GM12878 (cell line): ENCODE results near the gene SLC47A2. TPM values are rescaled to one million over a fixed set of nuclear protein-coding genes. Genes with fewer than 3 reads are reported as not detected.

Source experiments
- ATAC-seq: fragments of 200-7000 bp; cut with Tn5 transposase; 3 replicates; pipeline ENCODE4 v1.9.1; 2020; ENCODE audit warnings: mild to moderate bottlenecking, moderate library complexity
- BruUV-seq: library from RNA; stranded (reverse); fragments of 400-500 nt; replicated peaks from 2 replicates; lab custom pipeline; 2021; lab: Mats Ljungman, UMichigan
- CTCF ChIA-PET: fragments of 300-600 bp; sonication (Branson Sonifier 250); formaldehyde crosslinking; extraction: SDS; loops from one replicate; lab custom pipeline; 2021; ENCODE audit warnings: inconsistent platforms; lab: Yijun Ruan, JAX
- POLR2A ChIA-PET: fragments of 350-600 bp; formaldehyde crosslinking; extraction: SDS; loops from one replicate; lab custom pipeline; 2021; ENCODE audit warnings: inconsistent platforms; lab: Charles Lee
- RAD21 ChIA-PET: fragments of 300-600 bp; sonication (Branson Sonifier 250); formaldehyde crosslinking; loops from one replicate; lab custom pipeline; 2023; ENCODE audit warnings: antibody characterized with exemption; ENCODE audit not compliant: unreplicated experiment; lab: Charles Lee
- SMC1A ChIA-PET: fragments of 300-600 bp; sonication (Branson Sonifier 250); formaldehyde crosslinking; loops from one replicate; lab custom pipeline; 2023; ENCODE audit not compliant: unreplicated experiment, uncharacterized antibody; lab: Charles Lee
- DNase-seq: peaks from one replicate; pipeline ENCODE4 v3.0.0-alpha.2; 2011; ENCODE audit warnings: low read depth, low spot score
- FAIRE-seq: peaks from 3 replicates; lab custom pipeline; 2011; peaks lifted over from hg19 to GRCh38; lab: Jason Lieb, UNC
- H2AFZ ChIP-seq: 2 replicates; pipeline ENCODE4 v1.6.0; 2011; ENCODE audit warnings: low read depth, low read length, control low read depth; ENCODE audit not compliant: control insufficient read depth
- H3K27ac ChIP-seq: 2 replicates; pipeline ENCODE4 v1.5.1; 2011; ENCODE audit warnings: control low read depth; ENCODE audit not compliant: control insufficient read depth, insufficient read depth
- H3K27me3 ChIP-seq, 2 experiments: replicated peaks in 1 of 2; 2 replicates each; pipeline versions ENCODE4 v1.6.0 to v1.6.1; 2011; ENCODE audit warnings: low read length in 1 of 2; ENCODE audit not compliant: control insufficient read depth in 2 of 2, insufficient read depth in 2 of 2
- H3K36me3 ChIP-seq, 2 experiments: 2 replicates each; pipeline ENCODE4 v1.5.1; 2011; ENCODE audit warnings: low read length in 1 of 2; ENCODE audit not compliant: control insufficient read depth in 2 of 2, insufficient read depth in 2 of 2
- H3K4me1 ChIP-seq: 2 replicates; pipeline ENCODE4 v1.6.1; 2011; ENCODE audit warnings: mild to moderate bottlenecking, low read length, moderate library complexity, mixed read lengths; ENCODE audit not compliant: control insufficient read depth, insufficient read depth
- H3K4me2 ChIP-seq: 2 replicates; pipeline ENCODE4 v1.6.0; 2011; ENCODE audit warnings: control low read depth; ENCODE audit not compliant: control insufficient read depth, insufficient read depth
- H3K4me3 ChIP-seq: fragments of 200-600 bp; sonication (generic); 2 replicates; pipeline ENCODE4 v1.5.1; 2016
- H3K79me2 ChIP-seq: 2 replicates; pipeline ENCODE4 v1.6.0; 2011; ENCODE audit warnings: low read length; ENCODE audit not compliant: control insufficient read depth, insufficient read depth
- H3K9ac ChIP-seq: 2 replicates; pipeline ENCODE4 v1.8.0; 2011; ENCODE audit warnings: low read length, control low read depth, mixed read lengths; ENCODE audit not compliant: control insufficient read depth, insufficient read depth
- H3K9me3 ChIP-seq: replicated peaks from 3 replicates; pipeline ENCODE4 v1.5.1; 2011; ENCODE audit warnings: mild to moderate bottlenecking, low read length; ENCODE audit not compliant: control insufficient read depth, insufficient read depth
- H4K20me1 ChIP-seq: 2 replicates; pipeline ENCODE4 v1.6.0; 2011; ENCODE audit not compliant: control insufficient read depth, insufficient read depth
- CEBPB ChIP-seq, 2 experiments: fragments of 150-350 bp in 1 of 2; IDR thresholded peaks; 2 replicates each; pipeline ENCODE4 v1.6.1; 2012 to 2014; ENCODE audit warnings: low read depth in 2 of 2, low read length in 2 of 2, borderline replicate concordance in 1 of 2, inconsistent platforms in 1 of 2
- CHD4 ChIP-seq: fragments of 200-600 bp; sonication (generic); IDR thresholded peaks from 2 replicates; pipeline ENCODE4 v1.6.1; 2016; ENCODE audit warnings: mild to moderate bottlenecking
- EZH2 ChIP-seq: IDR thresholded peaks from 2 replicates; pipeline ENCODE4 v1.6.1; 2012; ENCODE audit warnings: low read depth, mild to moderate bottlenecking, control low read depth, inconsistent platforms, low read length, borderline replicate concordance; ENCODE audit not compliant: control insufficient read depth
- FOXK2 ChIP-seq: fragments of 450-650 bp; IDR thresholded peaks from 2 replicates; pipeline ENCODE4 v1.6.1; 2017; ENCODE audit warnings: mild to moderate bottlenecking, moderate library complexity
- IRF4 ChIP-seq: IDR thresholded peaks from 2 replicates; pipeline ENCODE4 v1.6.1; 2011; ENCODE audit warnings: low read depth, low read length
- KLF5 ChIP-seq: fragments of 450-650 bp; IDR thresholded peaks from 2 replicates; pipeline ENCODE4 v1.6.1; 2014; ENCODE audit warnings: mild to moderate bottlenecking; ENCODE audit not compliant: partially characterized antibody
- MTA2 ChIP-seq: fragments of 450-650 bp; IDR thresholded peaks from 2 replicates; pipeline ENCODE4 v1.6.1; 2016; ENCODE audit warnings: low read depth, mild to moderate bottlenecking, moderate library complexity
- PML ChIP-seq: IDR thresholded peaks from 2 replicates; pipeline ENCODE4 v1.6.1; 2012; ENCODE audit warnings: low read length, inconsistent platforms
- RCOR1 ChIP-seq: conservative IDR thresholded peaks from 2 replicates; pipeline ENCODE4 v1.6.1; 2012; ENCODE audit warnings: low read depth, low read length, improper control_type of control experiment
- SMC3 ChIP-seq: IDR thresholded peaks from 2 replicates; pipeline ENCODE4 v1.6.1; 2011; ENCODE audit warnings: low read length, improper control_type of control experiment, borderline replicate concordance
- SUPT20H ChIP-seq: IDR thresholded peaks from 2 replicates; pipeline ENCODE4 v1.6.1; 2011; ENCODE audit warnings: low read depth, mild to moderate bottlenecking, low read length, moderate library complexity, borderline replicate concordance; ENCODE audit not compliant: control insufficient read depth
- TAF1 ChIP-seq: IDR thresholded peaks from 2 replicates; pipeline ENCODE4 v1.6.1; 2011; ENCODE audit warnings: mild to moderate bottlenecking, low read depth, low read length, borderline replicate concordance
- YY1 ChIP-seq: IDR thresholded peaks from 2 replicates; pipeline ENCODE4 v1.6.1; 2011; ENCODE audit warnings: low read depth, mild to moderate bottlenecking, low read length
- ZZZ3 ChIP-seq: IDR thresholded peaks from 2 replicates; pipeline ENCODE4 v1.6.1; 2011; ENCODE audit warnings: low read depth; ENCODE audit not compliant: control insufficient read depth, insufficient read length
- WGBS: methylation state at CpG from one replicate; pipeline ENCODE4 v1.1.6; 2016; ENCODE audit warnings: low lambda C conversion rate; ENCODE audit not compliant: insufficient replicate concordance, insufficient coverage; ENCODE audit errors: missing lambda C conversion rate; 5-methylcytosine and 5-hydroxymethylcytosine counted together
- in situ Hi-C: fragments of 300-500 bp; cut with MboI; formaldehyde crosslinking; loops from 9 replicates; pipeline ENCODE4 v1.14.3; 2018; ENCODE audit warnings: mixed read lengths
- intact Hi-C: fragments of 100-400 bp; cut with micrococcal nuclease; formaldehyde crosslinking; loops from one replicate; pipeline ENCODE4 v1.14.2; 2022; ENCODE audit not compliant: unreplicated experiment
- polyA plus RNA-seq, 11 experiments: library from polyadenylated mRNA; depleted of rRNA in 4 of 11; unstranded in 6 of 11; stranded (reverse) in 5 of 11; fragments of >200 nt; fragmentation: Nextera tagmentation in 4 of 11; fragmentation: Illumina TruSeq in 1 of 11; extraction: Ambion mirVana in 4 of 11; extraction: Trizol in 1 of 11; gene quantifications; 1 replicate in 1 of 11; 2 replicates in 10 of 11; pipeline versions ENCODE4 v1.2.1 to v1.2.3, GENCODE V29; 2011 to 2016; ENCODE audit warnings: inconsistent platforms in 2 of 11, missing spikeins in 2 of 11, low read depth in 1 of 11
- total RNA-seq, 4 experiments: library from RNA; depleted of rRNA in 3 of 4; stranded (reverse); fragments of >200 nt in 3 of 4; fragmentation: Illumina TruSeq in 1 of 4; extraction: Trizol in 1 of 4; gene quantifications; 2 replicates each; pipeline versions ENCODE4 v1.2.1 to v1.2.3, GENCODE V29; 2013 to 2021
- TF ChIP-seq, protein P1 (sequence below): fragments of 450-650 bp; IDR thresholded peaks from 2 replicates; pipeline ENCODE4 v1.6.1; 2018; ENCODE audit warnings: borderline replicate concordance, mild to moderate bottlenecking; ENCODE audit not compliant: partially characterized antibody
- TF ChIP-seq, protein P2 (sequence below): fragments of 450-650 bp; IDR thresholded peaks from 2 replicates; pipeline ENCODE4 v1.6.1; 2017; ENCODE audit warnings: mild to moderate bottlenecking, low read depth, inconsistent platforms; ENCODE audit not compliant: poor library complexity, severe bottlenecking
- TF ChIP-seq, protein P3 (sequence below): IDR thresholded peaks from 2 replicates; pipeline ENCODE4 v1.6.1; 2012; ENCODE audit warnings: low read depth, low read length, improper control_type of control experiment

SLC47A2 gene
- total and polyA plus RNA-seq, 10 of the 15 experiments (the other 5 are each of a cell fraction or from before 2014, with no cell fraction given) = not detected

DNA sequence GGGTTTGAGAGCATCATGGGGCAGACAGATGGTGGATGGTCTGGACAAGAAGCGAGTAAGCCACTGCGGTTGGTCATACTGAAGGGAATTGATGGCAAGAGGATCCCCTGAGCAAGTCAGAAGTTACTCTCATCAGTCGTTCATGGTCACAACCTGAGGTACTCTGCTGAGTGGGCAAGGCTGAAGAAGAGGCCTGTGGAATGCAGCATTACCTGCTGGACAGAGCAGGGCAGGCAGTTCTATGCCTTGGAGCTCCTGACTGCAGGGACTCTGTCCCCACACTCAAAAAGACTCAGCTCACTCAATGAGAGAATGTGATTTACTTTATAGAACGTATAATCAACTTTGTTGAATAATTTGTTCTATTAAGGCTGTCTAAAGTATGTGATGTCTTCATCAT, 39.5 kb downstream of the SLC47A2 start:
- ChIA-PET CTCF (interaction anchor here (1.3 kb wide), 1 partner anchor 68 kb away, joined by 3 read pairs; no protein-coding TSS in a partner anchor), POLR2A (no interaction called here), RAD21 (no interaction called here)
- intact Hi-C loops (no loop called here), in situ Hi-C loops (no loop called here)
- ATAC-seq (no peak), FAIRE-seq (no peak), DNase-seq (no peak)
- Histone ChIP-seq H3K9me3 (no peaks in the 10 kb centered on the region), H3K27me3 (no peaks in the 10 kb centered on the region), H3K4me3 (no peak overlapping the region), H3K4me2 (no peak overlapping the region), H3K36me3 (peaks cover 0 to 7% of the 10 kb centered on the region in 2 experiments; a peak in 2 of 4 replicates), H3K9ac (no peak overlapping the region), H3K27ac (no peak overlapping the region)
- BruUV-seq = no TSS peak
- 93% methylated on average over 4 of the region's 4 CpGs for WGBS
- no peak for TF ChIP-seq SUPT20H
- TF ChIP-seq KLF5 = no peak
- TF ChIP-seq, protein P1, sequence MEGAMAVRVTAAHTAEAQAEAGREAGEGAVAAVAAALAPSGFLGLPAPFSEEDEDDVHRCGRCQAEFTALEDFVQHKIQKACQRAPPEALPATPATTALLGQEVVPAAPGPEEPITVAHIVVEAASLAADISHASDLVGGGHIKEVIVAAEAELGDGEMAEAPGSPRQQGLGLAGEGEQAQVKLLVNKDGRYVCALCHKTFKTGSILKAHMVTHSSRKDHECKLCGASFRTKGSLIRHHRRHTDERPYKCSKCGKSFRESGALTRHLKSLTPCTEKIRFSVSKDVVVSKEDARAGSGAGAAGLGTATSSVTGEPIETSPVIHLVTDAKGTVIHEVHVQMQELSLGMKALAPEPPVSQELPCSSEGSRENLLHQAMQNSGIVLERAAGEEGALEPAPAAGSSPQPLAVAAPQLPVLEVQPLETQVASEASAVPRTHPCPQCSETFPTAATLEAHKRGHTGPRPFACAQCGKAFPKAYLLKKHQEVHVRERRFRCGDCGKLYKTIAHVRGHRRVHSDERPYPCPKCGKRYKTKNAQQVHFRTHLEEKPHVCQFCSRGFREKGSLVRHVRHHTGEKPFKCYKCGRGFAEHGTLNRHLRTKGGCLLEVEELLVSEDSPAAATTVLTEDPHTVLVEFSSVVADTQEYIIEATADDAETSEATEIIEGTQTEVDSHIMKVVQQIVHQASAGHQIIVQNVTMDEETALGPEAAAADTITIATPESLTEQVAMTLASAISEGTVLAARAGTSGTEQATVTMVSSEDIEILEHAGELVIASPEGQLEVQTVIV = no peak
- no peak for TF ChIP-seq PML
- no peak for TF ChIP-seq EZH2
- TF ChIP-seq TAF1 = no peak
- no peak for TF ChIP-seq CEBPB (IDR thresholded peaks at IDR 0.05; ENCODE audit: borderline replicate concordance in 1 of 2, low read depth in 2 of 2, low read length in 2 of 2)
- TF ChIP-seq FOXK2 = no peak
- no peak for TF ChIP-seq SMC3
- TF ChIP-seq, protein P2, sequence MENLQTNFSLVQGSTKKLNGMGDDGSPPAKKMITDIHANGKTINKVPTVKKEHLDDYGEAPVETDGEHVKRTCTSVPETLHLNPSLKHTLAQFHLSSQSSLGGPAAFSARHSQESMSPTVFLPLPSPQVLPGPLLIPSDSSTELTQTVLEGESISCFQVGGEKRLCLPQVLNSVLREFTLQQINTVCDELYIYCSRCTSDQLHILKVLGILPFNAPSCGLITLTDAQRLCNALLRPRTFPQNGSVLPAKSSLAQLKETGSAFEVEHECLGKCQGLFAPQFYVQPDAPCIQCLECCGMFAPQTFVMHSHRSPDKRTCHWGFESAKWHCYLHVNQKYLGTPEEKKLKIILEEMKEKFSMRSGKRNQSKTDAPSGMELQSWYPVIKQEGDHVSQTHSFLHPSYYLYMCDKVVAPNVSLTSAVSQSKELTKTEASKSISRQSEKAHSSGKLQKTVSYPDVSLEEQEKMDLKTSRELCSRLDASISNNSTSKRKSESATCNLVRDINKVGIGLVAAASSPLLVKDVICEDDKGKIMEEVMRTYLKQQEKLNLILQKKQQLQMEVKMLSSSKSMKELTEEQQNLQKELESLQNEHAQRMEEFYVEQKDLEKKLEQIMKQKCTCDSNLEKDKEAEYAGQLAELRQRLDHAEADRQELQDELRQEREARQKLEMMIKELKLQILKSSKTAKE = no peak
- TF ChIP-seq, protein P3, sequence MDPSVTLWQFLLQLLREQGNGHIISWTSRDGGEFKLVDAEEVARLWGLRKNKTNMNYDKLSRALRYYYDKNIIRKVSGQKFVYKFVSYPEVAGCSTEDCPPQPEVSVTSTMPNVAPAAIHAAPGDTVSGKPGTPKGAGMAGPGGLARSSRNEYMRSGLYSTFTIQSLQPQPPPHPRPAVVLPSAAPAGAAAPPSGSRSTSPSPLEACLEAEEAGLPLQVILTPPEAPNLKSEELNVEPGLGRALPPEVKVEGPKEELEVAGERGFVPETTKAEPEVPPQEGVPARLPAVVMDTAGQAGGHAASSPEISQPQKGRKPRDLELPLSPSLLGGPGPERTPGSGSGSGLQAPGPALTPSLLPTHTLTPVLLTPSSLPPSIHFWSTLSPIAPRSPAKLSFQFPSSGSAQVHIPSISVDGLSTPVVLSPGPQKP = no peak
- TF ChIP-seq MTA2 = no peak
- TF ChIP-seq IRF4 = no peak
- no peak for TF ChIP-seq YY1
- no peak for TF ChIP-seq RCOR1
- TF ChIP-seq ZZZ3 = no peak
- no peak for TF ChIP-seq CHD4
- TF ChIP-seq, all 136 proteins: peak for 0
- no peaks in the 10 kb centered on the region for H3K79me2 ChIP-seq
- no peak overlapping the region for H2AFZ ChIP-seq
- H4K20me1 ChIP-seq = no peaks in the 10 kb centered on the region
- SMC1A ChIA-PET = no interaction called here
- H3K4me1 ChIP-seq = no peaks in the 10 kb centered on the region
